K562 (cell line): ENCODE results near the gene VWA8. TPM values are rescaled to one million over a fixed set of nuclear protein-coding genes. Genes with fewer than 3 reads are reported as not detected.

Experiments used
- ATAC-seq: fragments of 200-7000 bp; cut with Tn5 transposase; 3 replicates; pipeline ENCODE4 v1.9.1; 2020; ENCODE audit warnings: moderate library complexity
- BruUV-seq: library from RNA; stranded (reverse); fragments of 400-500 nt; replicated peaks from 2 replicates; lab custom pipeline; 2021; lab: Mats Ljungman, UMichigan
- CTCF ChIA-PET: fragments of 300-600 bp; formaldehyde crosslinking; extraction: SDS; loops from one replicate; lab custom pipeline; 2021; ENCODE audit warnings: low intra/inter-chr PET ratio; lab: Yijun Ruan, JAX
- POLR2A ChIA-PET: fragments of 300-600, 350-650 bp; sonication (Branson Sonifier 250); formaldehyde crosslinking; extraction: SDS; loops from one replicate; lab custom pipeline; 2021; ENCODE audit warnings: antibody characterized with exemption, inconsistent platforms; lab: Yijun Ruan, JAX
- DNase-seq, 4 experiments: peaks; one replicate each; pipeline versions ENCODE4 v3.0.0 to v3.0.0-alpha.2; 2011 to 2018; ENCODE audit warnings: low spot score in 3 of 4, mixed read lengths in 3 of 4; ENCODE audit errors: extremely low read depth in 1 of 4
- FAIRE-seq: peaks from 2 replicates; lab custom pipeline; 2011; peaks lifted over from hg19 to GRCh38; lab: Jason Lieb, UNC
- H2AFZ ChIP-seq: 2 replicates; pipeline ENCODE4 v1.6.0; 2011; ENCODE audit warnings: low read depth, low read length, control low read depth, inconsistent platforms
- H3K27ac ChIP-seq: fragments of 200-600 bp; 3 replicates; pipeline ENCODE4 v1.8.0; 2011; ENCODE audit warnings: low read depth, mild to moderate bottlenecking, control low read depth, inconsistent platforms, low read length, moderate library complexity, mixed read lengths; ENCODE audit errors: extremely low read depth
- H3K27me3 ChIP-seq, 2 experiments: fragments of 300-600 bp in 1 of 2; 2 replicates in 1 of 2; 3 replicates in 1 of 2; pipeline versions ENCODE4 v1.6.0 to v1.8.0; 2011; ENCODE audit warnings: inconsistent platforms in 2 of 2, low read length in 2 of 2, mild to moderate bottlenecking in 1 of 2, mixed read lengths in 1 of 2, moderate library complexity in 1 of 2; ENCODE audit not compliant: control insufficient read depth in 2 of 2, insufficient read depth in 2 of 2
- H3K36me3 ChIP-seq: fragments of 300-600 bp; 3 replicates; pipeline ENCODE4 v1.8.0; 2011; ENCODE audit warnings: mild to moderate bottlenecking, low read length, inconsistent platforms; ENCODE audit not compliant: control insufficient read depth, insufficient read depth
- H3K4me1 ChIP-seq, 2 experiments: fragments of 200-600 bp in 1 of 2; replicated peaks in 1 of 2; 2 replicates in 1 of 2; 3 replicates in 1 of 2; pipeline versions ENCODE4 v1.5.1 to v1.8.0; 2011; ENCODE audit warnings: inconsistent platforms in 2 of 2, low read length in 2 of 2, mild to moderate bottlenecking in 1 of 2, mixed read lengths in 1 of 2, moderate library complexity in 1 of 2; ENCODE audit not compliant: control insufficient read depth in 2 of 2, insufficient read depth in 2 of 2
- H3K4me2 ChIP-seq: 2 replicates; pipeline ENCODE4 v1.6.1; 2011; ENCODE audit warnings: low read length, control low read depth, inconsistent platforms, mixed read lengths; ENCODE audit not compliant: insufficient read depth
- H3K4me3 ChIP-seq: fragments of 200-600 bp; sonication (generic), shearing (Covaris generic); 2 replicates; pipeline ENCODE4 v1.5.1; 2016; ENCODE audit warnings: control low read depth, inconsistent platforms
- H3K79me2 ChIP-seq: fragments of 200-600 bp; 3 replicates; pipeline ENCODE4 v1.8.0; 2011; ENCODE audit warnings: low read length, inconsistent platforms; ENCODE audit not compliant: control insufficient read depth, insufficient read depth
- H3K9ac ChIP-seq, 2 experiments: 2 replicates each; pipeline versions ENCODE4 v1.6.0 to v1.6.1; 2011; ENCODE audit warnings: low read depth in 2 of 2, low read length in 2 of 2, control low read depth in 1 of 2, inconsistent platforms in 1 of 2, mild to moderate bottlenecking in 1 of 2, mixed read lengths in 1 of 2; ENCODE audit not compliant: insufficient read depth in 1 of 2
- H3K9me1 ChIP-seq: one replicate; pipeline ENCODE4 v1.6.0; 2011; ENCODE audit warnings: inconsistent platforms, mild to moderate bottlenecking, low read length, moderate library complexity; ENCODE audit not compliant: control insufficient read depth, insufficient read depth
- H3K9me3 ChIP-seq: replicated peaks from 2 replicates; pipeline ENCODE4 v1.5.1; 2011; ENCODE audit warnings: low read depth, low read length, inconsistent platforms; ENCODE audit not compliant: control insufficient read depth, insufficient read depth
- H4K20me1 ChIP-seq: replicated peaks from 2 replicates; pipeline ENCODE4 v1.6.1; 2011; ENCODE audit warnings: low read length, inconsistent platforms, mixed read lengths; ENCODE audit not compliant: control insufficient read depth, insufficient read depth
- ASH1L ChIP-seq: fragments of 450-650 bp; IDR thresholded peaks from 2 replicates; pipeline ENCODE4 v1.6.1; 2018; ENCODE audit warnings: borderline replicate concordance, mild to moderate bottlenecking, low read depth; ENCODE audit not compliant: partially characterized antibody
- BRCA1 ChIP-seq, 2 experiments: fragments of 450-650 bp in 1 of 2; sonication (generic) in 1 of 2; formaldehyde crosslinking in 1 of 2; IDR thresholded peaks; 2 replicates each; pipeline versions ENCODE4 v1.5.0 to v1.6.1; 2017 to 2020; ENCODE audit warnings: mild to moderate bottlenecking in 1 of 2, missing genetic modification reagents in 1 of 2
- CCAR2 ChIP-seq: fragments of 200-400 bp; formaldehyde crosslinking; IDR thresholded peaks from 2 replicates; pipeline ENCODE4 v1.6.1; 2017; ENCODE audit warnings: mild to moderate bottlenecking, low read depth, low read length
- HDAC2 ChIP-seq: fragments of 450-650 bp; IDR thresholded peaks from 2 replicates; pipeline ENCODE4 v1.6.1; 2016; ENCODE audit warnings: mild to moderate bottlenecking
- KAT2B ChIP-seq: IDR thresholded peaks from one replicate; pipeline ENCODE4 v1.6.1; 2012; ENCODE audit warnings: low read depth, mild to moderate bottlenecking, control low read depth, inconsistent platforms, low read length, moderate library complexity
- LCOR ChIP-seq: sonication (generic); formaldehyde crosslinking; IDR thresholded peaks from 2 replicates; pipeline ENCODE4 v1.8.0; 2022; ENCODE audit warnings: mild to moderate bottlenecking, missing genetic modification reagents
- PHB2 ChIP-seq: fragments of 450-650 bp; IDR thresholded peaks from 2 replicates; pipeline ENCODE4 v1.6.1; 2017; ENCODE audit warnings: low read depth
- POLR2AphosphoS2 ChIP-seq: IDR thresholded peaks from 2 replicates; pipeline ENCODE4 v1.6.1; 2012; ENCODE audit warnings: low read length, improper control_type of control experiment
- PURB ChIP-seq: sonication (generic); formaldehyde crosslinking; IDR thresholded peaks from 2 replicates; pipeline ENCODE4 v1.9.0; 2021; ENCODE audit warnings: low read depth, mild to moderate bottlenecking, missing genetic modification reagents
- SIRT6 ChIP-seq: IDR thresholded peaks from one replicate; pipeline ENCODE4 v1.6.1; 2012; ENCODE audit warnings: low read depth, mild to moderate bottlenecking, control low read depth, inconsistent platforms, low read length, moderate library complexity
- SLC30A9 ChIP-seq: fragments of 250-450 bp; sonication (Bioruptor Pico); IDR thresholded peaks from 2 replicates; pipeline ENCODE4 v1.8.0; 2022; ENCODE audit warnings: mild to moderate bottlenecking, moderate library complexity
- TEAD4 ChIP-seq, 2 experiments: sonication (generic) in 1 of 2; formaldehyde crosslinking in 1 of 2; IDR thresholded peaks; 2 replicates each; pipeline versions ENCODE4 v1.6.1 to v1.8.0; 2012 to 2022; ENCODE audit warnings: borderline replicate concordance in 1 of 2, inconsistent platforms in 1 of 2, low read length in 1 of 2, mild to moderate bottlenecking in 1 of 2, missing genetic modification reagents in 1 of 2
- TRIM24 ChIP-seq, 2 experiments: fragments of 450-650 bp; IDR thresholded peaks; 2 replicates each; pipeline ENCODE4 v1.6.1; 2016
- ZBED1 ChIP-seq: IDR thresholded peaks from 2 replicates; pipeline ENCODE4 v1.6.1; 2014
- ZNF217 ChIP-seq: sonication (generic); formaldehyde crosslinking; IDR thresholded peaks from 2 replicates; pipeline ENCODE4 v1.8.0; 2022; ENCODE audit warnings: mild to moderate bottlenecking, missing genetic modification reagents
- ZNF253 ChIP-seq: fragments of 250-450 bp; sonication (Bioruptor Pico); conservative IDR thresholded peaks from 2 replicates; pipeline ENCODE4 v1.6.1; 2021; ENCODE audit warnings: mild to moderate bottlenecking
- WGBS: fragments of 100-300 bp; shearing (Covaris generic); methylation state at CpG from one replicate; pipeline ENCODE4 v1.1.6; 2016; ENCODE audit warnings: low coverage, mixed read lengths; ENCODE audit not compliant: insufficient coverage; ENCODE audit errors: missing lambda C conversion rate; 5-methylcytosine and 5-hydroxymethylcytosine counted together
- in situ Hi-C: fragments of 300-500 bp; cut with MboI; formaldehyde crosslinking; loops from 4 replicates; pipeline ENCODE4 v1.15.0; 2018; ENCODE audit warnings: inconsistent platforms, mixed read lengths
- intact Hi-C: fragments of 100-400 bp; cut with micrococcal nuclease; formaldehyde crosslinking; loops from 2 replicates; pipeline ENCODE4 v1.14.2; 2022
- polyA plus RNA-seq, 8 experiments: library from polyadenylated mRNA; depleted of rRNA in 4 of 8; stranded (reverse) in 5 of 8; unstranded in 3 of 8; fragments of >200 nt; fragmentation: Nextera tagmentation in 2 of 8; fragmentation: Illumina TruSeq in 1 of 8; extraction: Ambion mirVana in 2 of 8; extraction: Trizol in 1 of 8; gene quantifications; 2 replicates each; pipeline versions ENCODE4 v1.2.1 to v1.2.3, GENCODE V29; 2011 to 2014; ENCODE audit warnings: inconsistent platforms in 1 of 8, missing spikeins in 1 of 8
- total RNA-seq, 7 experiments: library from RNA; depleted of rRNA in 6 of 7; stranded (reverse); fragments of >200 nt in 6 of 7; fragmentation: Illumina TruSeq in 2 of 7; extraction: Trizol in 2 of 7; gene quantifications; 2 replicates each; pipeline versions ENCODE4 v1.2.1 to v1.2.3, GENCODE V29; 2011 to 2021; ENCODE audit warnings: low replicate concordance in 1 of 7
- TF ChIP-seq, protein P1 (sequence below): fragments of 250-450 bp; sonication (Bioruptor Pico); IDR thresholded peaks from 2 replicates; pipeline ENCODE4 v1.8.0; 2022; ENCODE audit warnings: moderate library complexity, mild to moderate bottlenecking, inconsistent platforms
- TF ChIP-seq, protein P2 (sequence below): sonication (generic); IDR thresholded peaks from 2 replicates; pipeline ENCODE4 v1.6.1; 2016

Gene VWA8
- total and polyA plus RNA-seq, 9 of the 15 experiments (the other 6 are each of a cell fraction or from before 2014, with no cell fraction given) = 2.1 to 18.5 (median 13.3) TPM

DNA sequence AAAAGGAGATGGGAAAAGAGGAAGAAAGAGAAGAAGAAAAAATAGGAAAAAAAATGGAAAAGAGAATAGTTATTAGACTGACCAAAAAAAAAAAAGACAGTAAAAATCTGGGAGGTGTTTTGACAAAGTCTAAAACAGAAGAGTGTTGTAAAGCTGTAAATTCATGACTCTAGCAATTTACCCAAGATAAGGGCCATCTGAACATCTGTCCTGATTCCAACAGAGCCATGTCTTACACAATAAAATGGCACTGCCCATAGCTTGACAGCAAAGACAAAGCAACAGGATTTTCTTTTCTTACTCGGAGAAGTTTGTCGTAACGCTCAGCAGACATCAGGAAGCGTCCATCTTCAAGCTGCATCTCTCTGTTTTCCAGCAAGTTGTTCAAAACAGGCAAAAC lies 69.8 kb downstream of the VWA8 start:
- Histone ChIP-seq H3K79me2 (no peaks in the 10 kb centered on the region), H3K4me3 (no peak overlapping the region)
- BruUV-seq = no TSS peak
- no peak for FAIRE-seq
- TF ChIP-seq ASH1L (no peak), TEAD4 (IDR thresholded peaks at IDR 0.05; ENCODE audit: low read length) (no peak), TEAD4 (CRISPR knock-in tag; IDR thresholded peaks at IDR 0.05; ENCODE audit: borderline replicate concordance) (no peak), LCOR (no peak), KAT2B (no peak), ZNF217 (no peak), CCAR2 (no peak), ZBED1 (no peak), SIRT6 (no peak), SLC30A9 (CRISPR knock-in tag) (no peak), BRCA1 (IDR thresholded peaks at IDR 0.05) (no peak), BRCA1 (CRISPR knock-in tag; IDR thresholded peaks at IDR 0.05) (no peak), ZNF253 (CRISPR knock-in tag) (no peak), POLR2AphosphoS2 (no peak), PHB2 (no peak), TRIM24 (IDR thresholded peaks at IDR 0.05) (no peak), PURB (CRISPR knock-in tag) (no peak), HDAC2 (no peak)
- TF ChIP-seq, protein P1, sequence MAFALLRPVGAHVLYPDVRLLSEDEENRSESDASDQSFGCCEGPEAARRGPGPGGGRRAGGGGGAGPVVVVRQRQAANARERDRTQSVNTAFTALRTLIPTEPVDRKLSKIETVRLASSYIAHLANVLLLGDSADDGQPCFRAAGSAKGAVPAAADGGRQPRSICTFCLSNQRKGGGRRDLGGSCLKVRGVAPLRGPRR (CRISPR knock-in tag) = no peak
- TF ChIP-seq, protein P2, sequence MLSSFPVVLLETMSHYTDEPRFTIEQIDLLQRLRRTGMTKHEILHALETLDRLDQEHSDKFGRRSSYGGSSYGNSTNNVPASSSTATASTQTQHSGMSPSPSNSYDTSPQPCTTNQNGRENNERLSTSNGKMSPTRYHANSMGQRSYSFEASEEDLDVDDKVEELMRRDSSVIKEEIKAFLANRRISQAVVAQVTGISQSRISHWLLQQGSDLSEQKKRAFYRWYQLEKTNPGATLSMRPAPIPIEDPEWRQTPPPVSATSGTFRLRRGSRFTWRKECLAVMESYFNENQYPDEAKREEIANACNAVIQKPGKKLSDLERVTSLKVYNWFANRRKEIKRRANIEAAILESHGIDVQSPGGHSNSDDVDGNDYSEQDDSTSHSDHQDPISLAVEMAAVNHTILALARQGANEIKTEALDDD = no peak
- TF ChIP-seq, all 486 proteins: peak for 0
- Histone ChIP-seq H3K9me1 (no peaks in the 10 kb centered on the region), H3K27ac (no peak overlapping the region), H3K9ac (no peak overlapping the region), H4K20me1 (no peaks in the 10 kb centered on the region), H3K9me3 (no peaks in the 10 kb centered on the region), H2AFZ (no peak overlapping the region), H3K36me3 (peaks cover 19% of the 10 kb centered on the region; the same call in 2 of the 3 replicates), H3K4me2 (no peak overlapping the region), H3K27me3 (no peaks in the 10 kb centered on the region), H3K4me1 (no peaks in the 10 kb centered on the region)
- ATAC-seq = no peak
- no peak for DNase-seq
- intact Hi-C loops (no loop called here), in situ Hi-C loops (no loop called here)
- POLR2A ChIA-PET = no interaction called here
- WGBS = 98% methylated on average over 4 of the region's 4 CpGs
- CTCF ChIA-PET = no interaction called here
